NB4 (cell line): ENCODE measurements around the gene APCDD1.

Source experiments
- CTCF ChIP-seq: IDR thresholded peaks from one replicate; pipeline ENCODE4 v1.5.1; 2012; ENCODE audit warnings: low read depth, low read length
- MAX ChIP-seq: IDR thresholded peaks from 2 replicates; pipeline ENCODE4 v1.6.1; 2011; ENCODE audit warnings: low read depth, low read length
- POLR2A ChIP-seq: IDR thresholded peaks from 2 replicates; pipeline ENCODE4 v1.6.1; 2011; ENCODE audit warnings: mild to moderate bottlenecking; ENCODE audit not compliant: insufficient read length; ENCODE audit errors: extremely low read depth

GRCh38 chr18:10504723-10505122 is 50.3 kb downstream of the APCDD1 start:
- TF ChIP-seq MAX (no peak), CTCF (no peak), POLR2A (no peak)
